Measurements from ENCODE around the gene MYH7B.

- TF ChIP-seq CTCF (IDR thresholded peaks at IDR 0.05), result no peak
- TF ChIP-seq POLR2A (IDR thresholded peaks at IDR 0.05), result no peak
Observed at GRCh38 chr20:34998331-34998950, 42.8 kb downstream of the MYH7B start.
